Measurements from ENCODE around the gene KIAA1328.

Gene KIAA1328

GRCh38 chr18:37219257-37219656, 390.3 kb downstream of the KIAA1328 start:
- DNase-seq (ENCODE audit: low read depth) = no peak

GRCh38 chr18:37222354-37222998, 393.5 kb downstream of the KIAA1328 start:
- no peak for DNase-seq (ENCODE audit: low read depth)

- no peak for DNase-seq (ENCODE audit: low read depth)
These were observed 394.1 kb downstream of the KIAA1328 start for GRCh38 chr18:37222999-37223378.

GRCh38 chr18:37225279-37225678, 396.4 kb downstream of the KIAA1328 start:
- DNase-seq (ENCODE audit: low read depth) = no peak

- no peak for DNase-seq (ENCODE audit: low read depth)
These were observed 401.8 kb downstream of the KIAA1328 start for GRCh38 chr18:37230768-37231167.

- DNase-seq (ENCODE audit: low read depth) = no peak
These were observed 402.3 kb downstream of the KIAA1328 start for GRCh38 chr18:37231251-37231650.

- no peak for DNase-seq (ENCODE audit: low read depth)
These were observed 406.7 kb downstream of the KIAA1328 start for GRCh38 chr18:37235583-37235982.

- DNase-seq (ENCODE audit: low read depth) = no peak
These were observed 409.6 kb downstream of the KIAA1328 start for GRCh38 chr18:37238282-37239108.

- DNase-seq (ENCODE audit: low read depth) = no peak
These were observed 413.2 kb downstream of the KIAA1328 start for GRCh38 chr18:37242091-37242490.

GRCh38 chr18:37242826-37243560, 414.1 kb downstream of the KIAA1328 start:
- DNase-seq (ENCODE audit: low read depth) = no peak

GRCh38 chr18:37243741-37244140, 414.8 kb downstream of the KIAA1328 start:
- DNase-seq (ENCODE audit: low read depth) = no peak

GRCh38 chr18:37244618-37245017, 415.7 kb downstream of the KIAA1328 start:
- no peak for DNase-seq (ENCODE audit: low read depth)

- no peak for DNase-seq (ENCODE audit: low read depth)
These were observed 417.9 kb downstream of the KIAA1328 start for GRCh38 chr18:37246779-37247340.

- no peak for DNase-seq (ENCODE audit: low read depth)
These were observed 418.7 kb downstream of the KIAA1328 start for GRCh38 chr18:37247497-37248161.

- DNase-seq (ENCODE audit: low read depth) = no peak
These were observed 419.4 kb downstream of the KIAA1328 start for GRCh38 chr18:37248281-37248680.

GRCh38 chr18:37249171-37249886, 420.4 kb downstream of the KIAA1328 start:
- no peak for DNase-seq (ENCODE audit: low read depth)

- no peak for DNase-seq (ENCODE audit: low read depth)
These were observed 421.1 kb downstream of the KIAA1328 start for GRCh38 chr18:37249895-37250618.

- no peak for DNase-seq (ENCODE audit: low read depth)
These were observed 422.8 kb downstream of the KIAA1328 start for GRCh38 chr18:37251679-37252078.

- no peak for DNase-seq (ENCODE audit: low read depth)
These were observed 423.4 kb downstream of the KIAA1328 start for GRCh38 chr18:37252342-37252741.

GRCh38 chr18:37252854-37253393, 424.0 kb downstream of the KIAA1328 start:
- no peak for DNase-seq (ENCODE audit: low read depth)

All from CMK (cell line).